HG03097 (cell line): ENCODE data around the gene TBCB.
"Not testable (repeated sequence)": the region's sequence is repeated elsewhere in the genome, so short reads cannot be mapped to it uniquely, and the experiment has no call there.

ENCODE experiments used
- ATAC-seq: cut with Tn5 transposase; IDR thresholded peaks from one replicate; pipeline ENCODE4 v1.9.1; 2021; ENCODE audit not compliant: unreplicated experiment, low FRiP score

Gene TBCB

DNA sequence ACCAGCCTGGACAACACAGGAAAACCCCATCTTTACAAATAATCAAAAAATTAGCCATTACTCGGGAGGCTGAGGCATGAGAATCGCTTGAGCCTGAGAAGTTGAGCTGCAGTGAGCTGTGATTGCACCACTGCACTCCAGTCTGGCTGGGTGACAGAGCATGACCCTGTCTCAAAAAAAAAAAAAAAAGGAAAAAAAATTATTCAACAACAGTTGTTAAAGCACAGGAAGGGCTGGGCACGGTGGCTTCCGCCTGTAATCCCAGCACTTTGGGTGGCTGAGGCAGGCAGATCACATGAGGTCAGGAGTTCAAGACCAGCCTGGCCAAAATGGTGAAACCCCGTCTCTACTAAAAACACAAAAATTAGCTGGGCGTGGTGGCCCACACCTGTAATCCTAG is 16.0 kb downstream of the TBCB start:
- not testable (repeated sequence) for ATAC-seq

DNA sequence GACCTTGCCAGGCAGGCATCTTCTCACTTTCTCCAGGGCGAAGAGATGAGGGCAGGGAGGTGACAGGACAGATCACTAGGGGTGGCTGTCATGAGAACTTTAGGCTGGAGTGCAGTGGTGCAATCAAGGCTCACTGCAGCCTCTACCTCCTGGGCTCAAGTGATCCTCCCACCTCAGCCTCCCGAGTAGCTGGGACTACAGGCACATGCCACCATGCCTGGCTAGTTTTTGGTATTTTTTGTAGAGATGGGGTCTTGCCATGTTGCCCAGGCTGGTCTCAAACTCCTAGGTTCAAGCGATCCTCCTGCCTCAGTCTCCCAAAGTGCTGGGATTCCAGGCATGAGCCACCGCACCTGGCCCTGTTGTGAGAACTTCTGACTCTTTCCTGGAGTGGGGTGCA is 19.6 kb downstream of the TBCB start:
- not testable (repeated sequence) for ATAC-seq

DNA sequence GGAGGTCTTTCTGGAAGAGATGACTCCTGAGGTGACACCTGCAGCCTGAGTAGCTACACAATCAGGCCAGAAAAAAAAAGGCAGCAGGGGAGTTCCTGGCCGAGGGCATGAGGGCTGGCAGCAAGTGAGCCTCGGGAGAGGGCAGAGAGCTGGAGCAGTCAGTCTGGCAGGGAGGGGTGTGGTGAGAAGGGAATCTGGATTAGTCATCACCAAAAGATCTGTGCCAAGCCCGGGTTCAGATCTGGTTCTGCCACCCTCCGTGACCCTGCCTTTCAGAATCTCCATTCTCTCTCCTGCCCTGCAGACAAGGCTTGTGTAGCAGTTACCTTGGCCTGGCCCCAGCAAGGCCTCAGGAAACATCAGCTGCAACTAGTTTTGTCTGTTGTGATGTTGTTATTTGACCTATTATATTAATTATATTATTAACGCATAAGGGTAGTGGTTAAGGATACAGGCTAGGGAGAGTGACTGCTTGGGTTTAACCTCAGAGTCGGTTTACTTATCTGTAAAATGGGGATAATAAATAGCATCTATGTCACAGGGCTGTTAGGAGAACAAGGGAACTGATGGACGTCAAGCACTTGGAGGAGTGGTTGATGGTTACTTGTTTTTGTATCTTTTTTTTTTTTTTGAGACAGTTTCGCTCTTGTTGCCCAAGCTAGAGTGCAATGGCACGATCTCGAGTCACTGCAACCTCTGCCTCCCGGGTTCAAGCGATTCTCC is 21.9 kb downstream of the TBCB start:
- ATAC-seq = no peak

DNA sequence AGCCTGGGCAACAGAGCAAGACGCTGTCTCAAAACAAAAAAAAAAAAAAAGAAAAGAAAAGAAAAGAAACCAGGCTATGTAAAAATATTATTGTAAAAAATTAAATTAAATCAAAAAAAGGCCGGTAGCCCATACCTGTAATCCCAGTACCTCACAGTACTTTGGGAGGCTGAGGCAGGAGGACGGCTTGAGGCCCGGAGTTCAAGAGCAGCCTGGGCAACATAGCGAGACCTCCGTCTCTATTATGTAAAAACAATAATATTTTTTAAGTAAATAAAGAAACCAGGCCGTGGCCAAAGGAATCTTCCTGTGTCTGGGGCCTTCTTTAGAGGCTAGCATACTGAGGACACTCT is 23.8 kb downstream of the TBCB start:
- no peak for ATAC-seq

DNA sequence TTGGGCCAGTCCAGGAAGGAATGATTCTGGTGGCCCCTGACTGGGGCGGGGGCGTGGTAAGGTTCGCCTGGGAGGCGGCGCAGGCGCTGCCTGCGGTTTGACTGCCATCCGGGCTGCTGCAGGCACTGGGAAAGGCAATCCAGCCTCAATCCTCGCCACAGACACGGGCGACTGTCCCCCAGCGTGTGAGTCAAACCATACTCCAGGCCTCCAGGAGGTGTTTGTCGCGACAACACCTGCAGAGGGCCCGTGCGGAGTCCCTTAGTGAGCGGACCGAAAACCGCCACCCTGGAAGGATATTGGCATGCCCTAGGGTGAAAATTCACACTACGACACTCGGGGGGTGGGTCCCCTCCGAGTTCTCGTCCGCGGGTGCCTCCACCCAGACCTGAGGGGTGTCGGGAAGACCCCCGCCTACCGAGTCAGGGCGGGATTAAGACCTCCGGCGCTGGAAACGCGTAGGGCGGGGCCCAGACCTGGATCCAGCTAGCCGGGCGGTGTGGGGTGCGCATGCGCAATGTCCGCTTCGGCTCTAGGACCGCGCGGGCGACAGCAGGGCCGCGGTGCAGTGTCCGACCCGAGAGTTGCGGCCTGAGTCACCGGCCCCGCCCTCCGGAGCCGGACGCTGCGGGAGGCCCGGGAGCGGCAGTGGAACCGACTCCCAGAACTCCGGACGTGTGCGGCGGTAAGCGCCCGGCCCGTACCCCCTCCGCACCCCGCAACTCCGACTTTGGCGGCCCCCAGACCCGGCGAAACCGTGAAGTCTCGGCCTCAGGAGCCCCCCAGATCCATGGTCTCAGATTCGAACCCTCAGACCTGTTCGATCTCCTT is 24.4 kb downstream of the TBCB start, which contains the start of gene CAPNS1:
CAPNS1 (plus strand) TSS at position 594 of the 831 bp plus-strand sequence. CDS start 946 bp downstream, outside the sequence.
- ATAC-seq = peak; percentile 77

DNA sequence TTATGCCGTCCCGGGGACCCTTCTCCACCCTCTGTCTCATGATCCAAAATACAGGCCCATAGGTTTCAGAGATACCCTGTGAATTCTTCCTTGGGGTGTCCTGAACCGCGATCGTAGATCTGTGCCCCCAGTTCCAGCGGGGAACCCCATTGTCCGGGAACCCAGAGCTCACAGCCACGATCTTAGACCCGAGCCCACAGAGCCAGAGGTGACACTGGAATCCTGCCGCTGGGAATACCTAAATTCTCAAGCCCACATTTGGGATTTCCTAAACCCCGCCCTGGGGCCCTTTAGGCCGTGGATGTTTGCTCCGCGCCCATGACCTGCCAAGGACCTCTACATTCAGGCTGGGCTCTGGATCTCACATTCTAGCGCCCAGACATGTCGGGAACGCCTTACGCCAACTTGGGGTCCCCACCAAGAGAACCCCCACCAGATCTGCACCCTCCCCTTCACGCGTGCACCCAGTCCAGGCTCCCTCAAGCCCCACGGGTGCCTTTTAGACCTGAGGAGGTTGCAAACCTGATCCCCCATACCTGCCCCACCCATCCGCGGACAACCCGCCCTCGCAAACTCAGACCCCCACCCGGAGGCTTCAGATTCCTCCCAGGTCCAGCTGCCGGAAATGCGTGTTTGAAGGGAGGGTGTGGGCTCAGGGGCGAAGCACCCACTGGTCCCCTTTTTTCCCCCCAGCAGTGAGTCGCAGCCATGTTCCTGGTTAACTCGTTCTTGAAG is 25.2 kb downstream of the TBCB start:
- ATAC-seq = no peak

DNA sequence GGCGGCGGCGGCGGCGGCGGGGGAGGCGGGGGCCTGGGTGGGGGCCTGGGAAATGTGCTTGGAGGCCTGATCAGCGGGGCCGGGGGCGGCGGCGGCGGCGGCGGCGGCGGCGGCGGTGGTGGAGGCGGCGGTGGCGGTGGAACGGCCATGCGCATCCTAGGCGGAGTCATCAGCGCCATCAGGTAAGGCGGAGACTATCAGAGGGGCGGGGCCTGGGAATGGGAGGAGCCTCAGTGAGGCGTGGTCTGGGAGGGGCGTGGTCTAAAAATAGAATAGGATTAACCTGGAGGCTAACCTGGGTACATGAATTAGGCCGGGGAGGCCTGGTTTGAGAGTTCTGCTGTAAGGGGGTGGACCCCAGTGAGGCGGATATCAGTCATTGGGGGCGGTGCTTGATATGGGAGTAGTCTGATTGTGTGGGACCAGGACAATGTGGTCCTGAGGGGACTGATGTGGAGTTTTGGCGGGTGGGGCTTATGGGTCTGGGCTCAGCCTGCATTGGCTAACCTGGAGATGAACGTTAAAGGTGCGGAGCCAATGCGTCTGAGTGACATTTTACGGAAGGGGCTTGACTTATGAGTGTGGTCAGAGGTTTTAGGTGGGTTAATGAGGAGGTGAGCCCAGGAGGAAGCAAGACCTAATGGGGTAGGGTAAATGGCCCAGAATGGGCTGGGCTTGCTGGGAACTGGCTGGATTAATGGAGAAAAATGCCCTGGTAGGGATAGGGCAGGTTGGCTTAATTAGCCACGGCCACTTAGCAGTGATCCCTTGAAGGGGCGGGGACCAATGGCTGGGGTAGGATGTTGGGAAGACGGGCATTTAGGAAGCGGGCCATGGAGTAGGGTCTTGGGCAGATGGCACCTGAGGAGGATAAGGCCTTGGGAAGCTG is 26.0 kb downstream of the TBCB start:
- ATAC-seq = no peak

DNA sequence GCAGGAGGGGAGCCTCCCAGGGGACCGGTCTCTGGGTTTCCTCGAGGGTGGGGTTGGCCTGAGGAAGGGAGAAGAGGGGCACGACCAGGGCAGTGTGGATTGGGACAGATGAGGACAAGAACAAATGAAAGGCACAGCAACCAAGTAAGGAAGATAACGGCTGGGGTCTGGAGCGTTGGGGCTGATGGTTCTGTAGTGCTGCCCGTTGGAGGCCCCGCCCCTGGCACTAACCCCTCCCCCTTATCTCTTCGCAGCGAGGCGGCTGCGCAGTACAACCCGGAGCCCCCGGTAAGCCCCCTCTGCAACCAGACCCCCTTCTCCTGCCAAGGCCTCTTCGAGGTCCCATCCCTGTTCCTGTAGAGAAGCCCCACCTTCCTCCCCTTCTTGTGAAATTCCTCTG is 26.8 kb downstream of the TBCB start:
- no peak for ATAC-seq

DNA sequence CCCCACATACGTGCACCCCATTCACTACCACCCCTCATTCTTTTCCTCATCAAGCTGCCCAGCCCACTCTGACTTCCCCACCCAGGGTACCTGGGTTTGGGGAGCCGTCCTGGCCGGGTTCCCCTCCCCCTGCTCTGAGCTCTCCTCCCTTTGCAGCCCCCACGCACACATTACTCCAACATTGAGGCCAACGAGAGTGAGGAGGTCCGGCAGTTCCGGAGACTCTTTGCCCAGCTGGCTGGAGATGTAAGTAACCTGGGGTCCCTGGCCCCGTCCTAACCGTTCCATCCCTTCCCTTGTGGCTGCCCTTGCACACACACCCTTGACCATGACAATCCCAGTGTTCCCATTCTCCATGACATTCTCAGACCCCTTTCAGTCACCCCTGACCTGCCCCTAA is 27.2 kb downstream of the TBCB start:
- ATAC-seq = no peak

DNA sequence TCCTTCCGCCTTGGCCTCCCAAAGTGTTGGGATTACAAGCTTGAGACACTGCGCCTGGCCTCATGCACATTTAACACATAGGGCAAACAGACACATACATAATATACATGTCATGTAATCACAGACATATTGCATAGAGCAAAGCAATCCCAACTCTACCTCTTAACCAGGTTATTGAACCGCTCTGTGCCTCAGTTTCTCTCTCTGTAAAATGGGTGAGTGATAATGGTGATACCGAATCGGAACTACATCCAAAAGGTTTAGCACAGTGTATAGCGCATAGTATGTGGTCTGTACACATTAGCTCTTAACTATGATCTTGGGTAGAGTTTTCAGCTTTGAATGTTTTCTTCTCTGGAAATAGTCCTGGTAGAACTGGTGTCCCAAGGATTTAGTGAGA is 29.4 kb downstream of the TBCB start:
- no peak for ATAC-seq

DNA sequence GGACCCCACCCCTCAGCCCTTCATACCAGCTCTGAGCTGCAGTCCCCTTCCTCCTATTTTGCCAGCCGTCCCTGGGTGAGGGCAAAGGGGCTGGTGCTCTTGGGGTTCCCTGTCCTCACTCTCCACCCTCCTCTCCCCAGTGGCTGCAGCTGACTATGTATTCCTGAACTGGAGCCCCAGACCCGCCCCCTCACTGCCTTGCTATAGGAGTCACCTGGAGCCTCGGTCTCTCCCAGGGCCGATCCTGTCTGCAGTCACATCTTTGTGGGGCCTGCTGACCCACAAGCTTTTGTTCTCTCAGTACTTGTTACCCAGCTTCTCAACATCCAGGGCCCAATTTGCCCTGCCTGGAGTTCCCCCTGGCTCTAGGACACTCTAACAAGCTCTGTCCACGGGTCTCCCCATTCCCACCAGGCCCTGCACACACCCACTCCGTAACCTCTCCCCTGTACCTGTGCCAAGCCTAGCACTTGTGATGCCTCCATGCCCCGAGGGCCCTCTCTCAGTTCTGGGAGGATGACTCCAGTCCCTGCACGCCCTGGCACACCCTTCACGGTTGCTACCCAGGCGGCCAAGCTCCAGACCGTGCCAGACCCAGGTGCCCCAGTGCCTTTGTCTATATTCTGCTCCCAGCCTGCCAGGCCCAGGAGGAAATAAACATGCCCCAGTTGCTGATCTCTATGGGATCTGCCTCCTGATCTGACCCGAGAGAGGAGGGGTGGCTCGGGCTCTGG is 34.6 kb downstream of the TBCB start:
- no peak for ATAC-seq

DNA sequence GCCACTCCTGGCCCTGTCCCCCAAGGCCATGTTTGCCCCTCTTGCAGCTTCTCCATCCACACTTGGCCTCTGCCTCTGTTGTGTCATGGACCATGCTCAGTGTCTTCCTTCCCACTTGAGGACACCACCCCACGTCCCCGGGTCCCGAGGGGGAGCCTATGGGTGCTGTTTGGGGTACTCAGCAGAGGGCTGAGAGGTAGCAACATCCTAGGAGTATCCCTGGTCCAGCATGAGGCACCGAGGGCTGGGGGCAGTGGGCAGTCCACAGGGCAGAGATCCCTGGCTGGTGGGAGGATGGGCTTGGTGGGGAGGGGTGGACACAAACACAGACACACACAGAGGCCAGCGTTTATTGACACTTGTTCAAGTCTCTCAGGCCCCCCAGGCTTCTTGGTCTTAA is 35.3 kb downstream of the TBCB start:
- ATAC-seq = no peak

DNA sequence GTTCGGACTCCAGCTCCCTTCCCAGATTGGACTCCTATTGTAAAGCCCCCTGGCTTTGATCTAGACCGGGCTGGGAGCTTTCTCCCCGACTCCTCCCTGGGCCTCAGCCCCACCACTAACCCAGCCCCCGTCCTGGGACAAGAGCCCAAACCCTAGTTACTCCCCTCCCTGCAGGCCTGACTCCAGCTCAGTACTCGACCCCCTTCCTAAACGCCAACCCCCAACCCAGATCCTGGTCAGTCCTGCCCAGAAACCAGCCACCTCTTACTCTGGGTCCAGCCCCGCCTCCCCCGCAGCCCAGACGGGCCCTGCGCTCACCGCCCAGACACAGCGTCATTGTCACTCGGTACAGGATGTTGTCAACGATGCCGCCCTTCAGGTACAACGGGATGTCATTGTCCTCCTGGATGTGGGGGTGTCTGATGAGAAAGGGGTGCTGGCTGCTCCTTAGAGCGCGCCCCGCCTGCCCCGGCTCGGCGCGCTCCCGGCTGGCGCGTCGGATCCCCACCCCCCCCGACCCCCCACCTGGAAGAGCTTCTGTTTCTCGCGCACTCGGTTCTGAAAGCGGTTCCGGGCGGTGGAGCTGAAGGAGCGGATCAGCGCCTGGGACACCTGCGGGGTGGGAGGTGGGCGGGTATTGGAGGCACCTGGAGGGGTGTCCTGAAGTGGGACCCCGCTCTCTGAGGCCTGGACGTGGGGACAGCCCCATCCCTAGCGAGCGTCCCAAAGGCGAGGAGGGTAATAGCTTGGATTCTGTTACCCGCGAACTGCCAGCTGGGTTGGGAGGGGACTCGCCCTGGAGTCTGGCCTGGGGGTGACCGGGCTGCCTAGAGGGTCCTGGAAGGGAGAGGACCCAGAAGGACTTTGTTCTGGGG is 36.1 kb downstream of the TBCB start:
- no peak for ATAC-seq

DNA sequence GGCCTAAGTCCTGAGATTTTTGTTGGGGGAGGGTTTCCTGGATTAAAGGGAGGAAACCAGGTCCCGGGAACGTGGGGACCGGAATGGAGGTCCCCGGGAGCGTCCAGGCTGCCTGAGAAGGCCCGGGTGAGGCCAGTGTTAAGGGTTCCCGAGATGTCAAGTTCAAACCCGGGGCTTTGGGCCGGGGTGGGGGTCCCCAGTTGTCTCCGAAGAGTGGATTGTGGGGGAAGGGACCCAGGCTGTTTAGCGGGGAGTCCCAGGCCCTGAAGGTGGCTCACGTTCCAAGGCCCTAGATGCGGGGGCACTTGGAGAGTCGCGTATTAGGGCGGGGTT is 36.7 kb downstream of the TBCB start:
- no peak for ATAC-seq

DNA sequence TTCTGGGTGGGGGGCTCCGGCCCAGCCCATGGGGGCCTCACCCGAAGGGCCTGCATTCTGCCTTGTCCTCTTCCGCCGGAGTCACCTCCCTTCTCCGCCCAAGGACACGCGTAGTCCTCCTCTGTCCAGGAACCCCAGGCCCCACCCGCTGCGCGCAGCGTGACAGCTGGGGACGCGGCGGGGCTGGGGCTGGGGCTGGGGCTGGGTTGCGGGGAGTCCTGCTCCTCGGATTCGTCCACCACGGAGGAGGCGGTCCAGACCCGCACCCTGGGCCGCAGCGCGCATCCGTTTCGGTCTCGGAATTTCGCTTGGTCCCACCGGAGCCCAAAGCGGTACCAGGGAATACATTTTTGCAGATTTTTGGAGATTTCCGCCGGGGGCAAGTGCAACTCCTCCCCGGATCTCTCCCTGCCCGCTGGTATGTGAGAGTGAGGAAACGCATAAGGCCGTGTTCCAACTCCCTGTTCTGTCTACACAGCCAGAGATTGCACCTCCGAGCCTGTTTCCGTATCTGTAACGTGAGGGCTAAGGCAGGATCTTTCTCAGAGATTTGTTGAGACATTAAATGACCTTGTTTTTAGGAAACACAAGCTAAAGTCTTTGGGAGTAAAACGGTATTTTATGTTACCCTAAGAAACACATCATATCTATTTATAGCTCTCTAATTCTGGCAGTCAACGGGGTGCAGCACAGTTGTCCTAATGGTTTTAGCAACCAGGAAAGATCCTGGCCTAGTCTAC is 37.3 kb downstream of the TBCB start, which contains the start of gene COX7A1:
COX7A1 (minus strand) TSS at position 96 of the 740 bp plus-strand sequence; CDS start at position 56, 40 bp downstream.
- ATAC-seq = no peak

DNA sequence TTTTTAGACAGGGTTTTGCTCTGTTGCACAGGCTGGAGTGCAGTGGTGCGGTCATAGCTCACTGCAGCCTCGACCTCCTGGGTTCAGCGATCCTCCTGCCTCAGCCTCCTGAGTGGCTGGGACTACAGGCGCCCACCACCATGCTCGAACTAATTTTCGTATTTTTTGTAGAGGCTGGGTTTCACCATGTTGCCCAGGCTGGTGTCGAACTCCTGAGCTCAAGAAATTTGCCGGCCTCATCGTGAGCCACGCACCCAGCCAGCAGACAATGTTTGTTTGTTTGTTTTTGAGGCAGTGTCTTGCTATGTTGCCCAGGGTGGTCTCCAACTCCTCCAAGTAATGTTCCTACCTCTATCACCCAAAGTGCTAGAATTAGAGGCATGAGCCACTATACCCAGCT is 37.9 kb downstream of the TBCB start:
- no peak for ATAC-seq

DNA sequence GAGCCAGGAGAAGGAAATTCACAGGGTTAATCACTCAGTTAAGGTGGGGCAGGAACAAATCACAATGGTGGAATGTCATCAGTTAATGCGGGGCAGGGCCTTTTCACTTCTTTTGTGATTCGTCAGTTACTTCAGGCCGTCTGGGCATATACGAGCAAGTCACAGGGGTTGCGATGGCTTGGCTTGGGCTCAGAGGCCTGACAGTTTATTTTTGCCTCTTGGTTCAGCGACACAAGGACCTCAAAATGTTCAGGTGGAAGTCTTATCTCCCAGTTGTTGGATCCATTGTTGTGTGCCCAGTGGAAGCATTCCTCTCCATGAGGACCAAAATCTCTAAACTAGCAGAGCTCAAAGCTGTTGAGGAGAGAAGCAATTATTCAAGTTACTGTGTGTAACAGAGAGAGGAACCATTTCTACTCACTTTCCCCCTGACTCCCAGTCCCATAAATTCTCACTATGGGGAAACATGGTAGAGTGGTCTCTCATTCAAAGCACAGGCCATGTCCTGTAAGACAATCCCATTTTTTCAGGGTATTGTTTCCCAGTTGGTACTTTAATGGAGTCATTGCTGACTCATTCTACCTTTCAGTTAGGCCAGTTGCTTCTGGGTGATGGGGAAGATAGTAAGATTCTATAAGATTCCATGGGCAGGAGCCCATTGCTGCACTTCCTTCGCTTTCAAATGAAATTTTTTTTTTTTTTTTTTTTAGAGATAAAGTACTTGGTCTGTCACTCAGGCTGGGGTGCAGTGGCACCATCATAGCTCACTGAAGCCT is 45.7 kb downstream of the TBCB start:
- no peak for ATAC-seq
